ENCODE measurements around the gene CCDC85C. TPM values are rescaled to one million over a fixed set of nuclear protein-coding genes. Genes with fewer than 3 reads are reported as not detected.

CCDC85C gene
- total RNA-seq, 1 experiment from 2014 or later: 33.2 TPM

GRCh38 chr14:99605299-99605961 is 1.4 kb upstream of the CCDC85C start:
- no peaks in the 10 kb centered on the region; the same call in 1 of the 2 replicates for H3K4me1 ChIP-seq (ENCODE audit: insufficient read depth, low read length)
- peak overlapping the region; percentile 61 for H3K4me2 ChIP-seq (ENCODE audit: insufficient read depth, insufficient read length, low read length)
- no peak overlapping the region for H3T11ph ChIP-seq (ENCODE audit: low read length)
- H3K56ac ChIP-seq (ENCODE audit: insufficient read length, low read depth, low read length): no peak overlapping the region
- H4K8ac ChIP-seq (replicated peaks; ENCODE audit: insufficient read length, low read depth, low read length): no peak overlapping the region
- peaks cover 18% of the 10 kb centered on the region for H3K23me2 ChIP-seq (ENCODE audit: insufficient read length, low read depth, low read length, poor library complexity, severe bottlenecking)
- H2BK15ac ChIP-seq (ENCODE audit: low read depth, low read length): no peak overlapping the region
- H2BK5ac ChIP-seq (ENCODE audit: insufficient read length, low read length): no peak overlapping the region
- H2BK12ac ChIP-seq (ENCODE audit: insufficient read length, low read depth, low read length): no peak overlapping the region
- no peak overlapping the region for H3K9ac ChIP-seq (ENCODE audit: extremely low read depth, insufficient read length, low read length)
- WGBS (ENCODE audit: extremely low coverage, insufficient read length, low lambda C conversion rate): no CpG with 5 or more reads among the region's 38 CpGs
- no peak overlapping the region for H2AFZ ChIP-seq (ENCODE audit: low read length)
- no peak overlapping the region for H4K91ac ChIP-seq (ENCODE audit: insufficient read length, low read depth, low read length)
- no peak overlapping the region for H2AK5ac ChIP-seq (ENCODE audit: insufficient read length, low read length)
- Mint-ChIP-seq H3K9me3 (no peaks in the 10 kb centered on the region), H3K36me3 (ENCODE audit: insufficient read depth in 1 of 3, low read depth in 3 of 3) (peaks cover 0 to 3% (median 0%) of the 10 kb centered on the region in 3 experiments; a peak in 3 of 7 replicates), H3K27ac (no peak overlapping the region), H3K4me1 (peaks cover 28 to 40% of the 10 kb centered on the region in 2 experiments), H3K4me3 (peak overlapping the region; percentile 79 to 88), H3K27me3 (ENCODE audit: low read depth) (peaks cover 53% of the 10 kb centered on the region)
- H4K20me1 ChIP-seq (ENCODE audit: control insufficient read depth, insufficient read depth, insufficient read length): no peaks in the 10 kb centered on the region
- no peak overlapping the region for H3K14ac ChIP-seq (ENCODE audit: insufficient read depth, low read length)
- no peak overlapping the region for H3K27ac ChIP-seq (ENCODE audit: insufficient read length, low read depth, low read length)
- no peak overlapping the region for H4K5ac ChIP-seq (ENCODE audit: insufficient read length, low read depth, low read length)
- peaks cover 4% of the 10 kb centered on the region; the same call in 1 of the 2 replicates for H3K79me2 ChIP-seq (ENCODE audit: insufficient read depth, low read length)
- H3K18ac ChIP-seq (ENCODE audit: insufficient read length, low read depth, low read length): no peak overlapping the region
- peaks cover 18% of the 10 kb centered on the region; the same call in 1 of the 2 replicates for H3K27me3 ChIP-seq (ENCODE audit: insufficient read depth, low read length)
- peaks cover 3% of the 10 kb centered on the region for H3K79me1 ChIP-seq (ENCODE audit: insufficient read depth, low read depth, low read length, poor library complexity, severe bottlenecking)
- H2BK20ac ChIP-seq (ENCODE audit: low read depth, low read length, poor library complexity, severe bottlenecking): no peak overlapping the region
- H3K4ac ChIP-seq (ENCODE audit: low read depth, low read length): no peak overlapping the region
- no peak for TF ChIP-seq CTCF (conservative IDR thresholded peaks at IDR 0.05)
- H2BK120ac ChIP-seq (ENCODE audit: low read depth, low read length, poor library complexity, severe bottlenecking): no peak overlapping the region
- H3K9me3 ChIP-seq (ENCODE audit: control insufficient read depth, low read depth, low read length): no peaks in the 10 kb centered on the region
- peak; percentile 49 for DNase-seq
- H3K23ac ChIP-seq (ENCODE audit: insufficient read length, low read depth, low read length): no peak overlapping the region
